HG03196 (cell line): Measurements from ENCODE around the gene KCNK4.

Experiments
- ATAC-seq: cut with Tn5 transposase; IDR thresholded peaks from one replicate; pipeline ENCODE4 v1.9.1; 2021; ENCODE audit not compliant: unreplicated experiment

The KCNK4 gene

DNA sequence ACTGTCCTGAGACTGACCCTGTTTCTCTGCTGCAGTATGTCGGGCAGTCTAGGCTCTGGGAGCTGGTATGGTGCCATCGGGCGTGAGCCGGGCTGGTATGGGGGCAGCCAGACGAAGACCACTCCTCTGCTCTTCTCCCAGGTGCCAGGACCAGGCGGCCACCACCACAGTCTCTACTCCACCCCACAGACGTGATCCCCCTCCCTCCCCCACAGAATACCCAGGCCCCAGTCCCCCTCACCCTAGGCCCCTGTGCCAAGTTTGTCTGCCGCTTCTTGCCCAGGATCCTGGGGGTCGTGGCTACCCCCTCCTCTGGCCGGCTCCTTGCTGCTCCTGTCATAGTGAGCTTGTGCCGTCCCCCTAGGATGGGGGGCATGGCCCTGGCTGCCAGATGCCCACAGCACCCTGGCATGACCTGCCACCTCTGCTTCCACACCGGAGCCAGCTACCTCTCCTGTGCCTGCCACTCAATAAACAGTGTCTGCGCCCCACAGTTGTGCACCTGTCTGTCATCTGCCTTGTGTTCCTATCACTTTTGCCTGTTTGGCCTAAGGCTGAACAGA, 2.0 kb upstream of the KCNK4 start:
- no peak for ATAC-seq

DNA sequence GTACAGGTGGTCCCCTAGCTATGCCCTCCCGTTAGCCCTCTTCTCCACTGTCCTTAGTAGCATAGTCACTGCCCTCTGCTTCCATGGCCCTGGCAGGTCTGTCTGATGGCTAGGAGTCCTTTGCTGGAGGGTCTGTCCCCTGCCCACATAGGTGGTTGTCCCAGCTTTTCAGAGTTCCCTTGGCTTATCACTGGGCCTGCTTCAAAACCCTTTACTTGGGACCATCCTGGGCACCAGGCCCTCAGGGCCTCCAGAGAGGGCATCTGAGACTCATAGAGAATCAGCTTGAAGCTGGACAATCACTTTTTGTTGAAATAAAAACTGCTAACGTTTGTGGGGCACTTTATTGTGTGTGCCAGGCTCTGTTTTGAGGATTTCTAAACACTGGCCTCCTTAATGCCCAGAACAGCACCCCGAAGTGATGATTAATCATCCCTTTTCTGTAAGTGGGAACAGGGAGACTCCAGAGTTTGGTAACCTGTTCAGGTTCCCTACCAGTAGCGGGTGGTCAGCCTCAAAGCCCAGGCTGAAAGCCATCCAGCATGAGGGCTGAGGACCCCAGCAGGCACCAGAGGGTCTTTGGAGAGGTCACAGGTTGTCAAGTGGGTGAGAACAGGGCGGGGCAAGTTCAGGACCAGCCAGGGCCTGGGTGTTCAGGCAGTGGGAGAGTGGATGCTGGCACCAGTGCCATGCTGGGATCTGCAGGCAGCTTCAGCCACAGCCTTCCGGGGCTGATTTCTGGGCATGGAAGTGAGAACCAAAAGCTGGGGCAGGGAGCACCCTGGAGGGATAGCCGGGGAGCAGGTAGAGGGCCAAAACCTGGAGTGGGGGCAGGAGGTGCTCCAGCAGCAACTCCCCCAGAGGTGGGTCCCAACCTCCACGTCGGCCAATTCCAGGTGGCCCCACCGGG, 495 bp upstream of the KCNK4 start:
- ATAC-seq: no peak

DNA sequence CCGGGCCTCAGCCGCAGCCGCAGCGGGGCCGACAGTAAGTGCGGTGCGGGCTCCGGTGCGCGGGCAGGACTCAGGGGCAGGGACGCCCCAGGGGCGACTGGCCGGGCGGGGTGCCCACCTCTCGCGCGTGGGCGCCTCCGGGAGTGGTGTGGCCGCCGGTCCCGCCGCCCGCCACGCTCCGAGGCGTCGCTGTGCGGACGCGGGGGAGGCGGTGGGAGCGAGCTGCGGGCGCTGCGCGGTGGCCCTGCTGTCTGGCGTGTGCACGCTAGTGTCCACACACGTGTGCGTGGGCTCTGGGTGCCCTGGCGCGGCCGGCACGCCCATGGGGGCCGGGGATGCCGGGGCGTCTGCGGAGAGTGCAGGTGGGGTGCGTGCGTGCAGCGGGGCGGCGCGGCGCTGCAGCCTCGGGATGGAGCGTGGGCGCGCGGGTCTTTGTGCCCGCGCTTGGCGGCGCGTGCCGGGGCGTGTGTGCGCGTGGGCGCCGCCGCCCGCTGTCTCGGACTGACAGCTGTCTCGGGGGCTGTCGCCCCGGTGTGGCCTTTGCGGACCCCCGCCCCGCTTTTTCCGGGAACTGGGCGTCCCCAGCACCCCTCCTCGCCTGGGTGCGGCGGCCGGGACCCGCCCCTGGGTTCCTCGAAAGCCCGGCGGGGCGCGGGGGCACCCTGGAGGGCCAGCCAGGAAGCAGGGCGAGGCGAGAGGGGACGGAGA, 804 bp downstream of the KCNK4 start:
- no peak for ATAC-seq

DNA sequence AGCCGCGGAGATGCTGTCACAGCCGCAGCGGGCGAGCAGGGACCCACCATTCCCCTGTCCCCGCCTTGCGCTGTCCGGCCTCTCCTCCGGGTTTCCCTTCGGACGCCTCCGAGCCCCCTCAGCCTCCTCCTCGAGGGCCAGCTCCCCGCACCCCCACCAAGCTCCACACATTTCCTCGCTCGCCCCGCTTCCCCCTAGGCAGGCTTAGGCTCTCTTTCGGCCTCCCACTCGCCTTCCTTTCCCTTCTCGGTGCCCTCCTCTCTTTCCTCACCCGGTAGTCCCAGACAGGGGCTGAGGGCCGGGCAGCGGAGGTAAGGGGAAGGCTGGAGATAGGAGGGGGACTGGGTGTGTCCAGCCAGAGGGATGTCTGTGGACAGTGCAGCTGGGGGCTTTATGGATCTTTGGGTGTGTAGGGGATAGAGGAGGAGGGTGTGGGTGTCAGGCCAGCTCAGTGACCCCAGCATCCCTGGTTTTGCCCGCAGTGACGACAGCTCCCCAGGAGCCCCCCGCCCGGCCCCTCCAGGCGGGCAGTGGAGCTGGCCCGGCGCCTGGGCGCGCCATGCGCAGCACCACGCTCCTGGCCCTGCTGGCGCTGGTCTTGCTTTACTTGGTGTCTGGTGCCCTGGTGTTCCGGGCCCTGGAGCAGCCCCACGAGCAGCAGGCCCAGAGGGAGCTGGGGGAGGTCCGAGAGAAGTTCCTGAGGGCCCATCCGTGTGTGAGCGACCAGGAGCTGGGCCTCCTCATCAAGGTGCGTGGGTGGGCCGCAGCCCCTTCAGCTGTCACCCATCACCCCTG, 1.6 kb downstream of the KCNK4 start:
- ATAC-seq: no peak

DNA sequence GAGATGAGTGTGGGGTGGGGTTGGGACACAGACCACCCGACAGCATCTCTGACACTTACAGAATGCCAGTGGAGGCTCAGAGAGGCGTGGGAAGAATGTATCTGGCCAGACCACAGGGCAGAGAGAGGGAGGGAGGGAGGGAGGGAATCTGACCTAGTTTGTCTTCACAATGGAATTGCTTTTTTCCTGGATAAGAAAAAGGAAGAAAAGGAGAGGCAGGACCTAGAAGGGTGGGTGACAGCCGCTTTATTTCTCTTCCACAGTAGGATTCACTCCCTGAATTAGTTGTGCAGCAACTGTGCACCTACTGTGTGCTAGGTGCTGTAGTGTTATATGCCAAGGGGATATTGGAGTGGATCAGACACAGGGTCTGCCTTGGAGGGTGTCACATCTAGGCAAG, 3.7 kb downstream of the KCNK4 start:
- ATAC-seq: no peak

DNA sequence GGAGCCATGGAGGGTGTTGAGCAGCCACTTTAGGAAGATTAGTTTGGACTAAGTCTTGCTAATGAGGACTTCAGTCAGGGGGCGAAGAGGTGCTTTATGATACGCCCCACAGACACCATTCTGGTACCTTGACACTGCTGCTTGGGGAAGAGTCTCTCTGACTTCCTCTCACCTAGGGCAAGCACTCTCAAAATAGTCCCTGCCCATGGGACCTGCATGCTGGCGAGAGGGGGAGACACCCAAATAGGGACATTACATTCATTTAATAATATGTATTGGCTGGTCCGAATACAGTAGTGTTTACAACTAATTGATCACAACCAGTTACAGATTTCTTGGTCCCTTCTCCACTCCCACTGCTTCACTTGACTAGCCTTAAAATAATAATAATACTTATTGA, 4.7 kb downstream of the KCNK4 start:
- ATAC-seq: no peak

DNA sequence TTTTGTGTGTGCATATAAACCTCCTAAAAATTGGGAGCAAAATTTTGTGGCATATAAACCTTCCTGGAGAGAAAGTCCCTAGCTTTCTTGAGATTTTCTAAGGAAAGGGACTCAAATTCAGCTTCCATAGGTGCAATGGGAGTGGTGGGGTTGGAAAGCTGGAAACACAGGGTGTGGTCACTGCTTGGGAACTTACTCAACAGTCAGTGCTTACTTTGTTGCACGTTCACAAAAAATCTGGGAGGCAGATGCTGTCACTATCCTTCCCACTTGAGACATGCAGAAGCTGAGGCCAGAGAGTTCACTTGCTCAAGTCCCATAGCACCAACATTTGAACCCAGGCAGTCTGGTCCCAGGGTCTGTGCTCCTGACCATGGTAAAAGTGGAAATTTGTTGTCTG, 5.1 kb downstream of the KCNK4 start:
- no peak for ATAC-seq

DNA sequence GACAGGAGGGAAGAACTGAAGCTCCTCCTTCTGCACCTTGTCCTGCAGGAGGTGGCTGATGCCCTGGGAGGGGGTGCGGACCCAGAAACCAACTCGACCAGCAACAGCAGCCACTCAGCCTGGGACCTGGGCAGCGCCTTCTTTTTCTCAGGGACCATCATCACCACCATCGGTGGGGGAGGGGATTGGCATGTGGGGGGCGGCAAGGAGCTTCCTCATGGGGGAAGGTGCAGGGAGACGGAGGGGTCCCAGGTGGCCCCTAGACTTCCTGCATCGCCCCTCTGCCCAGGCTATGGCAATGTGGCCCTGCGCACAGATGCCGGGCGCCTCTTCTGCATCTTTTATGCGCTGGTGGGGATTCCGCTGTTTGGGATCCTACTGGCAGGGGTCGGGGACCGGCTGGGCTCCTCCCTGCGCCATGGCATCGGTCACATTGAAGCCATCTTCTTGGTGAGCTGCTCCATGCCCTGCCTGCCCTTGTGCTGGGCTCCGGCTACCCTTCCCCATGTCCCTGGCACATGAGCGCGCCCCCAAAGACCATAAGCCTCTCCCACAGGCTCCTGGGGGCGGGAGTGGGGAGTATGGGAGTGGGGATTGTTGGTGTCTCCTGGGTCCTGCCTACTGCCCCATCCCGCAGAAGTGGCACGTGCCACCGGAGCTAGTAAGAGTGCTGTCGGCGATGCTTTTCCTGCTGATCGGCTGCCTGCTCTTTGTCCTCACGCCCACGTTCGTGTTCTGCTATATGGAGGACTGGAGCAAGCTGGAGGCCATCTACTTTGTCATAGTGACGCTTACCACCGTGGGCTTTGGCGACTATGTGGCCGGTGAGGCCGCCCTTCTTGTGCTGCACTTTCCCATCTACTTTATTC, 6.0 kb downstream of the KCNK4 start:
- no peak for ATAC-seq

DNA sequence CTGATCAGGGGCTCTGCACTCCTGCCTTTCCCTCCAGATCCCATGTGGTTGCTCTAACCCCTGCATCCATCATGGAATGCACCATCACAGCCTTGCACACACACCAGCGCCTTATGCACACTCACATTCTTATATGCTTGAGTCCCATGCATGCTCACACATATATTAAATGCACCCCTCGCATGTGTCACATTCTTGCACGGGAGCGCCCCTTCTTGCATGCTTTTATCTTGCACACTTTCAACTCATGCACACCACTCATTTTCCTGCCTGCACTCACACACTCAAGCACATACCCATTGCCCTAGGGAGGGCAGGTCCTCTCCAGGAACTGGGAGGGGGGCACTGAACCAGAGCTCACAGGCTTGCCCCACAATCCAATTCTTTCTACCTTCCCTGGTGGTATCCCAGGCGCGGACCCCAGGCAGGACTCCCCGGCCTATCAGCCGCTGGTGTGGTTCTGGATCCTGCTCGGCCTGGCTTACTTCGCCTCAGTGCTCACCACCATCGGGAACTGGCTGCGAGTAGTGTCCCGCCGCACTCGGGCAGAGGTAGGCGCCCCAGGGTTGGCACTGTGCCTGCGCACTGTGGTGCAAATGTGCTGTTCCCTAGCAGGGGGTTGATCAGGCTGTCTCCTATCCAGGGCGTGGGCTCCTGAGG, 6.7 kb downstream of the KCNK4 start:
- ATAC-seq: no peak

DNA sequence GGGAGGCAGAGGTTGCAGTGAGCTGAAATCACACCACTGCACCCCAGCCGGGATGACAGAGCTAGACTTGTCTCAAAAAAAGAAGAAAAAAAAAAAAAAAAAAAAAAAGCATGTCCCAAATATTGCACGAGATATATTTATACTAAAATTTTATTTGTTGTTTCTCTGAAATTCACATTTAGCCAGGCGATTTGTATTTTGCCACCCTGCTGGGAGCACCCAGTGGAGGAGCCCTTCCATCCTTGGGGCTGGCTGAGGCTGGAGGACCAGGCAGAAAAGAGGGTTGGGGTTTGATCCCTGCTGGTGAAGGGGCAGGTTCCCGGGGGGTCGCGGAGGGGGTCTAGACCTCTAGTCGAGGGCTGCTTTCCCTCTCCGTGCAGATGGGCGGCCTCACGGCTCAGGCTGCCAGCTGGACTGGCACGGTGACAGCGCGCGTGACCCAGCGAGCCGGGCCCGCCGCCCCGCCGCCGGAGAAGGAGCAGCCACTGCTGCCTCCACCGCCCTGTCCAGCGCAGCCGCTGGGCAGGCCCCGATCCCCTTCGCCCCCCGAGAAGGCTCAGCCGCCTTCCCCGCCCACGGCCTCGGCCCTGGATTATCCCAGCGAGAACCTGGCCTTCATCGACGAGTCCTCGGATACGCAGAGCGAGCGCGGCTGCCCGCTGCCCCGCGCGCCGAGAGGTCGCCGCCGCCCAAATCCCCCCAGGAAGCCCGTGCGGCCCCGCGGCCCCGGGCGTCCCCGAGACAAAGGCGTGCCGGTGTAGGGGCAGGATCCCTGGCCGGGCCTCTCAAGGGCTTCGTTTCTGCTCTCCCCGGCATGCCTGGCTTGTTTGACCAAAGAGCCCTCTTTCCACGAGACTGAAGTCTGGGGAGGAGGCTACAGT, 8.1 kb downstream of the KCNK4 start:
- ATAC-seq: no peak

DNA sequence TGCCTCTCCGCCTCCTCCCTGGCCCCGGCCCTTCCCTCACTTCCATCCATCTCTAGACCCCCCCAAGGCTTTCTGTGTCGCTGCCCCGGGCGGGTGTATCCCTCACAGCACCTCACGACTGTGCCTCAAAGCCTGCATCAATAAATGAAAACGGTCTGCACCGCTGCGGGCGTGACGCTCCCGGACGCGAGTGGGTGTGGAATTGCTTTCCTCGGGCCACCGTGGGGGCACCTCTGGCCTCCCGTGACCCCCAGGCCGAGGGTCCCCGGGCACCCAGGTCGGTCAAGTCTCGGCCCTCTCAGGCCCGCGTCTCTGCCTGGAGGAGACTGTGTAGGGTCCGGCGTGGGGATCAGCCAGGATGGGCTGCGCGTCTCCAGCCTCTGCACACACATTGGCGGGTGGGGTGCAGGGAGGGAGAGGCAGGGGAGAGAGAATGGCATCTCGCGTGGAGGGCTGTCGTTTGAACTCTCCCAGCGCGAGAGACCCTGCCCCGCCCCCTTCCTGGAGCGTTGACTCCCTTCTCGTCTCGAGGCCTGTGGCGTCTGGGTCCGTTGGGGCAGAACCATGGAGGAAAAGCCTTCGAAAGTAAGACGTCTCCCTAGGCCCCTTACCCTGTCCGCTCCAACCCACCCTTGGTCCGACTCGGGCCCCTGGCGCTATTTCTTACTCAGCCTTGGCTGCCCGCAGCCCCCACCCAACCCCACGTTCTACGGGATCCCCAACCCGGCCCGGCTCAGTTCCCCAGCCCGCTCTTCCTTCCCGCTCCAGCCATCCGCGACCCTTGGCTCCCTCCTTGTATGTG, 8.9 kb downstream of the KCNK4 start, which contains the start of gene CATSPERZ:
Gene CATSPERZ, plus strand, starts transcription at position 512 of the 802 bp plus-strand sequence. Its CDS starts 53 bp downstream, at position 565.
- ATAC-seq: no peak

DNA sequence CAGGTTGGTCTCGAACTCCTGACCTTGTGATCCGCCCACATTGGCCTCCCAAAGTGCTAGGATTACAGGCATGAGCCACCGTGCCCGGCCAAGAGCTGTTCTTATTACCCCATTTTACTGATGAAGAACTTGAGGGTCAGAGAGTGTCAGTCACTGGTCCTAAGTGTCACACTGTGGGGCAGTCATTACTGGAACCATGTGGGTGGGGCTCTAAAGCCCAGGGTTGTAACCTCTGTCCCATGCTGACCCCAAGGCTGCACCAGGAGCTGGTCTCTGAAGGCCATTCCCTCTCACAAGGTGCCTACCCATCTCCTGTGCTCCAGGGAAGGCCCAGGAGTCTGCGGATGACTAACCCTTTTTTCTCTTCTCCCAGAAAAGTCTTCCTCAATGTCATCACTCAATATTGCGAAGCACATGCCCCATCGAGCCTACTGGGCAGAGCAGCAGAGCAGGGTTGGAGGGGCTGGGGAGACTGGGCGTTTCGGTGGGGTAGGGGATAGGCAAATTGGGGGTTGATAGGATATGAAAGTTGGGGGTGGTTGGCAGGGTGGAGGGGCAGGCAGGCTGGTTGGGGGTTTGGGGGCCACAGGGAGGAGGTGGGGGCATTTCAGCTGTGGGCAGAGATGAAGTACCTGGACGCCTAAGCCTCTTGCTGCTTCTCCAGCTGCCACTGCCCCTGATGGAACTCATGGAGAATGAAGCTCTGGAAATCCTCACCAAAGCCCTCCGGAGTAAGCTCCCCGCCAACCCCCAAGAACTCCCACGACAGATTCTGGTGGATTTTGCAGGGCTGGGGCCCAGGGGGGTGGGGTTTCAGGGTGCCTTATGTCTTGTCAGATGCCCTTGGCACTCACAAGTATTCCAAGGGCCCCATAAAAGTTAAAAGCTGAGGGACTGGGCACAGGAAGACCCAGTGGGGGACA, 12.3 kb downstream of the KCNK4 start:
- no peak for ATAC-seq

DNA sequence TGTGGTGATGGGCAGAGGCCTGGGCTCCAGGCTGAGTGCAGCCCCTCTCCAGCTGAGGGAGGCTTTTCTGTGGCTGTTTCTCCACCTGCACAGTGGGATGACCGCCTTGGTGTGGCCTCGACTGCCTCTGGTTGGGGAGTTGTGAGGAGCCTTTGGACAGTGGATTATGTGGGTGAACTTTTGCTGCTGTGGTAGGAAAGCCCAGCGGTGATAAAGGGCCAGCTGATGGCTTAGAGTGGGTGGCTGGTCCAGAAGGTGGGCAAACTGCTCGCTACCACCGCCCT, 12.9 kb downstream of the KCNK4 start:
- no peak for ATAC-seq

DNA sequence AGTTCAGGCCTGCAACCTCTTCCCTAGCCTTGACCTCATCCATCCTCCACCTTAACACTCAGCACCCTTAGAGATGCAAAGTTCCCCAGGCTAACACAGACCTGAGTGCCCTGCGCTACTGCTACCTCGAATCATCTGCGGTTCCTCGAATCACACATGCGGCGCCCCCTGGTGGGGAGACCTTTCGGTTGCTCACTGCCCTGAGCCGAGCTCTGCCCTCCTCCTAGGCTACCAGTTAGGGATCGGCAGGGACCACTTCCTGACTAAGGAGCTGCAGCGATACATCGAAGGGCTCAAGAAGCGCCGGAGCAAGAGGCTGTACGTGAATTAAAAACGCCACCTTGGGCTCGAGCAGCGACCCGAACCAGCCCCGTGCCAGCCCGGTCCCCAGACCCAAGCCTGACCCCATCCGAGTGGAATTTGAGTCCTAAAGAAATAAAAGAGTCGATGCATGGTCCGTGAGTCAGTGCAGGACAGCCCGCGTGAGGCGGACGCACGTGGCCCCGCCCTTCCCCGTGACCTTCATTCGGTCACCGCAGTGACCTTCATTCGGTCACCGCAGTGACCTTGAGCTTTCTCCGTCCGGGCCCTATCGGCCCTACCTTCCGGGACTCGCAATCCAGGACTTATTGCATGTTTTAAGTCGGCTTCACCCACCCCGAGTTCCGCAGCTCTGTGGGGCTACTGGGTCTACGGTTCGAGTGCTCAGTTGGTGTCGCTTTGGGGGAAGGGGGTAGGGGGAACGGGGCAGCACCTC, 13.4 kb downstream of the KCNK4 start:
- peak; percentile 32 for ATAC-seq

DNA sequence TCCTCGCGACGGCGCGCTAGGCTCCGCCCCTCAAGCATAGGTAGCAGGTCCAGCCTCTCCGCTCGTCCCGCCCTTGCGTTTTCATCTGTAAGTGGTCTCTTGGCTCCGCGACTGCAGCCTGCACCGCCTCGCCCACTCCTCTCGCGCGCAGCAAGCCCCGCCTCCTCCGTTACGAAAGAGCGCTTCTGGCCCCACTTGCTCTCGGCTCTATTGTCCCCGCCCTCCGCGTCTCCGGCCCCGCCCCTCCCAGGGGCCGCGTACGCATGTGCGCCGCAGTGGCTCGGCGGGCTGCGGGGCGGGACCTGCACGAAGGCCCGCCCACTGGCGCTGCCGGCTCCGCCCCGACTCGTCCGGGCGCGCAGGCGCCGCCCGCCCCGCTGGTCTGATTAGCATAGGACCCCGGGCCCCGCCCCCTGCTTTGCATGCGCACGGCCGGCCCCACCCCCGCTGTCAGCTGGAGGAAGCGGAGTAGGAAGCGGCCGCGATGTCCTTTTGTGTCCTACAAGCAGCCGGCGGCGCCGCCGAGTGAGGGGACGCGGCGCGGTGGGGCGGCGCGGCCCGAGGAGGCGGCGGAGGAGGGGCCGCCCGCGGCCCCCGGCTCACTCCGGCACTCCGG, 14.1 kb downstream of the KCNK4 start, which contains the start of gene ESRRA:
Gene ESRRA, plus strand, starts transcription at position 450 of the 616 bp plus-strand sequence. CDS start 1,656 bp downstream, outside the sequence.
- peak; percentile 66 for ATAC-seq
